Activated T-cell treated with anti-CD3 and anti-CD28 coated beads, Interleukin-2, amount 50 U/mL, for 72 hours (primary cell): ENCODE data around the gene MAP4K2. TPM values are rescaled to one million over a fixed set of nuclear protein-coding genes. Genes with fewer than 3 reads are reported as not detected.

ENCODE experiments used
- ATAC-seq, 2 donors: fragments of 150-1000 bp; cut with Tn5 transposase; replicated peaks in 1 of 2; 2 replicates each; pipeline ENCODE4 v1.10.0; 2021; ENCODE audit warnings: moderate library complexity in 2 of 2, mild to moderate bottlenecking in 1 of 2
- DNase-seq, 2 donors: peaks; one replicate each; pipeline ENCODE4 v3.0.0; 2021 to 2022; ENCODE audit warnings: mixed read lengths in 1 of 2
- H3K27ac Mint-ChIP-seq: one replicate; pipeline ENCODE4 v1.8.0; 2022; ENCODE audit warnings: mild to moderate bottlenecking, moderate library complexity, mixed read lengths
- H3K27me3 Mint-ChIP-seq: one replicate; pipeline ENCODE4 v1.8.0; 2022; ENCODE audit warnings: low read depth, mixed read lengths
- H3K36me3 Mint-ChIP-seq, 2 donors: one replicate each; pipeline ENCODE4 v1.8.0; 2022; ENCODE audit warnings: mixed read lengths in 2 of 2, mild to moderate bottlenecking in 1 of 2; ENCODE audit not compliant: insufficient read depth in 2 of 2
- H3K4me1 Mint-ChIP-seq: one replicate; pipeline ENCODE4 v1.8.0; 2022; ENCODE audit warnings: low read depth, mixed read lengths
- H3K4me3 Mint-ChIP-seq, 2 donors: one replicate each; pipeline ENCODE4 v1.8.0; 2022; ENCODE audit warnings: mild to moderate bottlenecking in 2 of 2, mixed read lengths in 2 of 2, moderate library complexity in 2 of 2
- H3K9me3 Mint-ChIP-seq, 2 donors: one replicate each; pipeline ENCODE4 v1.8.0; 2022; ENCODE audit warnings: mixed read lengths in 2 of 2
- total RNA-seq, 2 donors: library from RNA; stranded (reverse); gene quantifications; one replicate each; pipeline ENCODE4 v1.2.3, GENCODE V29; 2022

MAP4K2 gene
- total RNA-seq, 2 donors from 2014 or later = 74.7 to 84.5 TPM

GRCh38 chr11:64743591-64744543 is 59.1 kb downstream of the MAP4K2 start, which contains the start of gene RASGRP2:
RASGRP2 (minus strand) TSS chr11:64744142; CDS start chr11:64742866, 1,276 bp downstream.
- H3K9me3 Mint-ChIP-seq = no peaks in the 10 kb centered on the region
- H3K4me3 Mint-ChIP-seq = peak within 1 kb of the TSS; percentile 96 to 97
- DNase-seq = peak; percentile 84 to 93
- peak; percentile 53 to 58 for ATAC-seq
- peaks cover 0 to 1% of the 10 kb centered on the region in 2 donors for H3K36me3 Mint-ChIP-seq
- peak within 1 kb of the TSS; percentile 52 for H3K27ac Mint-ChIP-seq
- H3K27me3 Mint-ChIP-seq = peaks cover 9% of the 10 kb centered on the region
- peaks cover 33% of the 10 kb centered on the region for H3K4me1 Mint-ChIP-seq

GRCh38 chr11:64742889-64743590 is 60.0 kb downstream of the MAP4K2 start:
- H3K9me3 Mint-ChIP-seq = no peaks in the 10 kb centered on the region
- H3K27ac Mint-ChIP-seq = no peak overlapping the region
- ATAC-seq (peak; percentile 43 to 57), DNase-seq (peak; percentile 79 to 91)
- peaks cover 0 to 1% of the 10 kb centered on the region in 2 donors for H3K36me3 Mint-ChIP-seq
- peak overlapping the region; percentile 92 to 97 for H3K4me3 Mint-ChIP-seq
- H3K27me3 Mint-ChIP-seq = peaks cover 9% of the 10 kb centered on the region
- H3K4me1 Mint-ChIP-seq = peaks cover 33% of the 10 kb centered on the region

GRCh38 chr11:64742087-64742888 is 60.7 kb downstream of the MAP4K2 start:
- H3K36me3 Mint-ChIP-seq = peaks cover 0 to 1% of the 10 kb centered on the region in 2 donors
- H3K4me1 Mint-ChIP-seq = peaks cover 33% of the 10 kb centered on the region
- peaks cover 9% of the 10 kb centered on the region for H3K27me3 Mint-ChIP-seq
- H3K27ac Mint-ChIP-seq = no peak overlapping the region
- peak overlapping the region; percentile 74 to 85 for H3K4me3 Mint-ChIP-seq
- ATAC-seq (peak; percentile 3 to 12), DNase-seq (peak; percentile 39 to 45)
- H3K9me3 Mint-ChIP-seq = no peaks in the 10 kb centered on the region

- Mint-ChIP-seq H3K9me3 (no peaks in the 10 kb centered on the region), H3K36me3 (peaks cover 0 to 1% of the 10 kb centered on the region in 2 donors), H3K27me3 (peaks cover 9% of the 10 kb centered on the region), H3K27ac (no peak overlapping the region), H3K4me3 (peak overlapping the region; percentile 74 to 85), H3K4me1 (peaks cover 33% of the 10 kb centered on the region)
- no peak for DNase-seq
- no peak for ATAC-seq
These were observed 61.5 kb downstream of the MAP4K2 start for GRCh38 chr11:64741375-64742086.

GRCh38 chr11:64739871-64740270 is 63.1 kb downstream of the MAP4K2 start:
- DNase-seq = no peak
- Mint-ChIP-seq H3K9me3 (no peaks in the 10 kb centered on the region), H3K4me1 (peaks cover 27% of the 10 kb centered on the region), H3K4me3 (no peak overlapping the region), H3K27ac (no peak overlapping the region), H3K27me3 (peaks cover 9% of the 10 kb centered on the region), H3K36me3 (peaks cover 0 to 1% of the 10 kb centered on the region in 2 donors)
- ATAC-seq = no peak

GRCh38 chr11:64736654-64737053 is 66.4 kb downstream of the MAP4K2 start:
- H3K27ac Mint-ChIP-seq = peak overlapping the region; percentile 21

GRCh38 chr11:64735725-64736259 is 67.2 kb downstream of the MAP4K2 start:
- no peaks in the 10 kb centered on the region for H3K9me3 Mint-ChIP-seq
- no peak overlapping the region for H3K27ac Mint-ChIP-seq
- no peak overlapping the region for H3K4me3 Mint-ChIP-seq
- H3K27me3 Mint-ChIP-seq = no peaks in the 10 kb centered on the region
- no peaks in the 10 kb centered on the region for H3K36me3 Mint-ChIP-seq
- ATAC-seq (no peak), DNase-seq (no peak)
- peaks cover 11% of the 10 kb centered on the region for H3K4me1 Mint-ChIP-seq

More at GRCh38 chr11:64736654-64737053, 66.4 kb downstream of the MAP4K2 start:
- Mint-ChIP-seq H3K4me1 (peaks cover 13% of the 10 kb centered on the region), H3K27me3 (no peaks in the 10 kb centered on the region), H3K4me3 (no peak overlapping the region), H3K36me3 (no peaks in the 10 kb centered on the region), H3K9me3 (no peaks in the 10 kb centered on the region)
- ATAC-seq (no peak), DNase-seq (no peak)

Other genes starting within 250 kb of the MAP4K2 start
- gene SLC22A11, start 247.3 kb downstream of the MAP4K2 start, total RNA-seq = not detected
- not detected for gene SLC22A12, start 212.0 kb downstream of the MAP4K2 start, total RNA-seq
- under 1 TPM; 0.37 to 0.55 TPM for gene NRXN2, start 80.0 kb downstream of the MAP4K2 start, total RNA-seq
- gene RASGRP2, start 59.1 kb downstream of the MAP4K2 start, total RNA-seq = 10 to 100 TPM; 18.8 to 27.9 TPM
- 1 to 10 TPM; 4.0 to 4.5 TPM for gene PYGM, start 43.2 kb downstream of the MAP4K2 start, total RNA-seq
- gene SF1, start 24.7 kb downstream of the MAP4K2 start, total RNA-seq = 100 to 1,000 TPM; 332 to 337 TPM
- gene MEN1, start 7.3 kb upstream of the MAP4K2 start, total RNA-seq = 10 to 100 TPM; 33.8 to 36.3 TPM
- 1 to 10 TPM; 1.1 to 1.5 TPM for gene CDC42BPG, start 41.4 kb upstream of the MAP4K2 start, total RNA-seq
- gene EHD1, start 75.4 kb upstream of the MAP4K2 start, total RNA-seq = 100 to 1,000 TPM; 136 to 159 TPM
- gene ATG2A, start 114.0 kb upstream of the MAP4K2 start, total RNA-seq = 10 to 100 TPM; 20.9 to 27.0 TPM
- gene PPP2R5B, start 121.5 kb upstream of the MAP4K2 start, total RNA-seq = 10 to 100 TPM; 15.0 to 24.0 TPM
- gene GPHA2, start 132.7 kb upstream of the MAP4K2 start, total RNA-seq = under 1 TPM; 0.58 to 0.81 TPM
- 1 to 10 TPM; 1.7 to 2.7 TPM for gene MAJIN, start 168.9 kb upstream of the MAP4K2 start, total RNA-seq
- under 1 TPM; 0.31 to 0.39 TPM for gene BATF2, start 193.8 kb upstream of the MAP4K2 start, total RNA-seq
- 100 to 1,000 TPM in 1 of 2 donors, 10 to 100 TPM in 1; 96.0 to 101 TPM for gene ARL2, start 210.9 kb upstream of the MAP4K2 start, total RNA-seq
- gene SNX15, start 224.2 kb upstream of the MAP4K2 start, total RNA-seq = 10 to 100 TPM; 31.5 to 38.7 TPM
- gene SAC3D1, start 238.0 kb upstream of the MAP4K2 start, total RNA-seq = 10 to 100 TPM; 18.1 to 21.6 TPM